K562 (cell line): ENCODE data around the gene ANKZF1. TPM values are rescaled to one million over a fixed set of nuclear protein-coding genes. Genes with fewer than 3 reads are reported as not detected.

Experiments
- CBFA2T2 ChIP-seq: fragments of 450-650 bp; conservative IDR thresholded peaks from 2 replicates; pipeline ENCODE4 v1.6.1; 2017; ENCODE audit warnings: mild to moderate bottlenecking
- CEBPB ChIP-seq: fragments of 450-650 bp; IDR thresholded peaks from 2 replicates; pipeline ENCODE4 v1.6.1; 2016; ENCODE audit warnings: missing genetic modification characterization, missing compliant biosample characterization
- FOXJ3 ChIP-seq: sonication (generic); formaldehyde crosslinking; IDR thresholded peaks from 2 replicates; pipeline ENCODE4 v1.4.0; 2020; ENCODE audit warnings: mild to moderate bottlenecking, missing genetic modification reagents
- MAZ ChIP-seq, 2 experiments: fragments of 450-650 bp in 1 of 2; sonication (generic) in 1 of 2; formaldehyde crosslinking; IDR thresholded peaks in 1 of 2; conservative IDR thresholded peaks in 1 of 2; 2 replicates each; pipeline versions ENCODE4 v1.4.0 to v1.5.0; 2020; ENCODE audit warnings: mild to moderate bottlenecking in 1 of 2, missing genetic modification reagents in 1 of 2
- POLR2H ChIP-seq: IDR thresholded peaks from 2 replicates; pipeline ENCODE4 v1.6.1; 2016; ENCODE audit warnings: missing genetic modification characterization, low read depth, mild to moderate bottlenecking, control low read depth, missing compliant biosample characterization, moderate library complexity
- RBBP5 ChIP-seq: fragments of 200-600 bp; sonication (generic); IDR thresholded peaks from 2 replicates; pipeline ENCODE4 v1.6.1; 2012; ENCODE audit warnings: borderline replicate concordance, mild to moderate bottlenecking, low read length, control low read depth, inconsistent platforms; ENCODE audit not compliant: insufficient read depth, poor library complexity, severe bottlenecking
- SNIP1 ChIP-seq: fragments of 450-650 bp; IDR thresholded peaks from 2 replicates; pipeline ENCODE4 v1.7.1; 2017; ENCODE audit warnings: low read depth, mild to moderate bottlenecking
- TBL1XR1 ChIP-seq, 2 experiments: IDR thresholded peaks; 2 replicates each; pipeline ENCODE4 v1.6.1; 2012; ENCODE audit warnings: improper control_type of control experiment in 2 of 2, low read length in 2 of 2, mild to moderate bottlenecking in 1 of 2
- ZFP1 ChIP-seq: fragments of 450-650 bp; formaldehyde crosslinking; IDR thresholded peaks from 2 replicates; pipeline ENCODE4 v1.4.0; 2020; ENCODE audit warnings: mild to moderate bottlenecking, mixed read lengths
- ZNF408 ChIP-seq: fragments of 250-450 bp; sonication (Bioruptor Pico); IDR thresholded peaks from 2 replicates; pipeline ENCODE4 v1.4.0; 2020; ENCODE audit warnings: low read depth, mild to moderate bottlenecking, moderate library complexity
- ZNF830 ChIP-seq: fragments of 250-450 bp; sonication (Bioruptor Pico); IDR thresholded peaks from 2 replicates; pipeline ENCODE4 v1.5.0; 2021; ENCODE audit warnings: mild to moderate bottlenecking
- polyA plus RNA-seq, 8 experiments: library from polyadenylated mRNA; depleted of rRNA in 4 of 8; stranded (reverse) in 5 of 8; unstranded in 3 of 8; fragments of >200 nt; fragmentation: Nextera tagmentation in 2 of 8; fragmentation: Illumina TruSeq in 1 of 8; extraction: Ambion mirVana in 2 of 8; extraction: Trizol in 1 of 8; gene quantifications; 2 replicates each; pipeline versions ENCODE4 v1.2.1 to v1.2.3, GENCODE V29; 2011 to 2014; ENCODE audit warnings: inconsistent platforms in 1 of 8, missing spikeins in 1 of 8
- total RNA-seq, 7 experiments: library from RNA; depleted of rRNA in 6 of 7; stranded (reverse); fragments of >200 nt in 6 of 7; fragmentation: Illumina TruSeq in 2 of 7; extraction: Trizol in 2 of 7; gene quantifications; 2 replicates each; pipeline versions ENCODE4 v1.2.1 to v1.2.3, GENCODE V29; 2011 to 2021; ENCODE audit warnings: low replicate concordance in 1 of 7
- TF ChIP-seq, protein P1 (sequence below): sonication (generic); formaldehyde crosslinking; IDR thresholded peaks from 2 replicates; pipeline ENCODE4 v1.8.0; 2022; ENCODE audit warnings: mild to moderate bottlenecking, missing genetic modification reagents, borderline replicate concordance
- TF ChIP-seq, protein P2 (sequence below): sonication (generic); formaldehyde crosslinking; IDR thresholded peaks from 2 replicates; pipeline ENCODE4 v1.8.1; 2022; ENCODE audit warnings: missing genetic modification reagents
- TF ChIP-seq, protein P3 (sequence below), 2 experiments: IDR thresholded peaks in 1 of 2; conservative IDR thresholded peaks in 1 of 2; 2 replicates each; pipeline ENCODE4 v1.6.1; 2016; ENCODE audit warnings: low read depth in 2 of 2, mild to moderate bottlenecking in 1 of 2, missing compliant biosample characterization in 1 of 2, missing genetic modification characterization in 1 of 2, moderate library complexity in 1 of 2
- TF ChIP-seq, protein P4 (sequence below): fragments of 250-450 bp; sonication (Bioruptor Pico); IDR thresholded peaks from 2 replicates; pipeline ENCODE4 v1.4.0; 2020; ENCODE audit warnings: mild to moderate bottlenecking
- TF ChIP-seq, protein P5 (sequence below), 2 experiments: fragments of 450-650 bp; IDR thresholded peaks; 2 replicates each; pipeline ENCODE4 v1.6.1; 2016

Gene ANKZF1
- total and polyA plus RNA-seq, 9 of the 15 experiments (the other 6 are each of a cell fraction or from before 2014, with no cell fraction given): 3.1 to 60.6 (median 31.0) TPM

DNA sequence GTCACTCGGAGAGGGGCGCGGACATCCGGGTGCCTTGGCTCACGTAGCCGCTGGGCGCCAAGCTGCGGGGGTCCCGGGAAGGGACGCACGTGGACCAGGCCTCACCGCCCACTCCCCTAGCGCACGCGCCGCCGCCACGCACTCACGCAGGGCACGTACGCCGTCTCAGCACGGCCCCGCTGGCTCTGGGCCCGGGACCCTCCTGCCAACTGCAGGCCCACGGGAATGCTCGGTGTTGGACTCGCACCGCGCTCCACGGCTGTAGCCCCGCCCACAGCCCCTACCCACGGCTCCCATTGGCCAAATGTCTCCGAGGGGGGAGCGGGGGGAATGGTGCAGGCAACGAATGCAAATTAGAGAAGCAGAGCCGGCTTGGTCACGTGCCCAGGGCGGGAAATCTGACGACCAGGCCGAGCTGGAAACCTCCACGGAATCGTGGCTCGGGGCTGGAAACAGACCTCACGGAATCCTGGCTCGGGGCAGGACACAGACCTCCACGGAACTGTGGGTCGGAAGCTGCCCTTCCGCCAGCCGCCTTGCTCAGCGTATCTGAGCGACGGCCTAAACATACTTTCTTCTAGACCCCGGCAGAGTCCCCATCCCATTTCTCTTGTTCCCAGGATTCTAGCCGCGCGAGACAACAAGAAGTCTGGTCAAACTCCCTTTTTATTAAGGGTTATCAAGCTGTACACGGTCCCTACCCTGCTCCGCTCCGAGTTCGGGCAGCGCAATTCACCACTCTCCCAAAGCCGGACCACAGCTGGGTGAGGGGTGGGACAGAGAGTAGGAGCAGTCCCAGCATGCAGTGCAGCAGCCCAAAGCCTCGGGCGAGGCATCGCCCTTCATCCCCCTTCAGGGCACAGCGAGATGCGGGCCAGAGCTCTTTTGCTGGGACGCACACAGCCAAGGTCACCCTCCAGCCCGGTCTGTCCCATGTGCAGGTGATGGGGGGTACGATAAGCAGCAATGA lies 10.6 kb upstream of the ANKZF1 start, which contains the start of gene ABCB6 (continued):
- TF ChIP-seq RBBP5 (peak; percentile 69), FOXJ3 (no peak), MAZ (CRISPR knock-in tag; conservative IDR thresholded peaks at IDR 0.05 in 1 of 2, IDR thresholded peaks at IDR 0.05 in 1 of 2) (peak; percentile 61 to 81; a peak in 3 of 4 replicates), ZNF408 (CRISPR knock-in tag) (no peak), POLR2H (tag) (no peak), ZFP1 (no peak), SNIP1 (no peak), CEBPB (tag) (no peak), CBFA2T2 (peak; percentile 76), ZNF830 (no peak), TBL1XR1 (IDR thresholded peaks at IDR 0.05; ENCODE audit: low read length in 2 of 2) (no peak)
- TF ChIP-seq, protein P1, sequence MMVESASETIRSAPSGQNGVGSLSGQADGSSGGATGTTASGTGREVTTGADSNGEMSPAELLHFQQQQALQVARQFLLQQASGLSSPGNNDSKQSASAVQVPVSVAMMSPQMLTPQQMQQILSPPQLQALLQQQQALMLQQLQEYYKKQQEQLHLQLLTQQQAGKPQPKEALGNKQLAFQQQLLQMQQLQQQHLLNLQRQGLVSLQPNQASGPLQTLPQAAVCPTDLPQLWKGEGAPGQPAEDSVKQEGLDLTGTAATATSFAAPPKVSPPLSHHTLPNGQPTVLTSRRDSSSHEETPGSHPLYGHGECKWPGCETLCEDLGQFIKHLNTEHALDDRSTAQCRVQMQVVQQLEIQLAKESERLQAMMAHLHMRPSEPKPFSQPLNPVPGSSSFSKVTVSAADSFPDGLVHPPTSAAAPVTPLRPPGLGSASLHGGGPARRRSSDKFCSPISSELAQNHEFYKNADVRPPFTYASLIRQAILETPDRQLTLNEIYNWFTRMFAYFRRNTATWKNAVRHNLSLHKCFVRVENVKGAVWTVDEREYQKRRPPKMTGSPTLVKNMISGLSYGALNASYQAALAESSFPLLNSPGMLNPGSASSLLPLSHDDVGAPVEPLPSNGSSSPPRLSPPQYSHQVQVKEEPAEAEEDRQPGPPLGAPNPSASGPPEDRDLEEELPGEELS (CRISPR knock-in tag): 0 out of 2 replicates have a peak, but pooled peaks have one; percentile 37
- TF ChIP-seq, protein P2, sequence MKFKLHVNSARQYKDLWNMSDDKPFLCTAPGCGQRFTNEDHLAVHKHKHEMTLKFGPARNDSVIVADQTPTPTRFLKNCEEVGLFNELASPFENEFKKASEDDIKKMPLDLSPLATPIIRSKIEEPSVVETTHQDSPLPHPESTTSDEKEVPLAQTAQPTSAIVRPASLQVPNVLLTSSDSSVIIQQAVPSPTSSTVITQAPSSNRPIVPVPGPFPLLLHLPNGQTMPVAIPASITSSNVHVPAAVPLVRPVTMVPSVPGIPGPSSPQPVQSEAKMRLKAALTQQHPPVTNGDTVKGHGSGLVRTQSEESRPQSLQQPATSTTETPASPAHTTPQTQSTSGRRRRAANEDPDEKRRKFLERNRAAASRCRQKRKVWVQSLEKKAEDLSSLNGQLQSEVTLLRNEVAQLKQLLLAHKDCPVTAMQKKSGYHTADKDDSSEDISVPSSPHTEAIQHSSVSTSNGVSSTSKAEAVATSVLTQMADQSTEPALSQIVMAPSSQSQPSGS (CRISPR knock-in tag): no peak
- TF ChIP-seq, protein P3, sequence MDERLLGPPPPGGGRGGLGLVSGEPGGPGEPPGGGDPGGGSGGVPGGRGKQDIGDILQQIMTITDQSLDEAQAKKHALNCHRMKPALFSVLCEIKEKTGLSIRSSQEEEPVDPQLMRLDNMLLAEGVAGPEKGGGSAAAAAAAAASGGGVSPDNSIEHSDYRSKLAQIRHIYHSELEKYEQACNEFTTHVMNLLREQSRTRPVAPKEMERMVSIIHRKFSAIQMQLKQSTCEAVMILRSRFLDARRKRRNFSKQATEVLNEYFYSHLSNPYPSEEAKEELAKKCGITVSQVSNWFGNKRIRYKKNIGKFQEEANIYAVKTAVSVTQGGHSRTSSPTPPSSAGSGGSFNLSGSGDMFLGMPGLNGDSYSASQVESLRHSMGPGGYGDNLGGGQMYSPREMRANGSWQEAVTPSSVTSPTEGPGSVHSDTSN (CRISPR knock-in tag; IDR thresholded peaks at IDR 0.05; ENCODE audit: low read depth): no peak
- TF ChIP-seq, protein P3 (tag; conservative IDR thresholded peaks at IDR 0.05; ENCODE audit: low read depth): no peak
- TF ChIP-seq, protein P4, sequence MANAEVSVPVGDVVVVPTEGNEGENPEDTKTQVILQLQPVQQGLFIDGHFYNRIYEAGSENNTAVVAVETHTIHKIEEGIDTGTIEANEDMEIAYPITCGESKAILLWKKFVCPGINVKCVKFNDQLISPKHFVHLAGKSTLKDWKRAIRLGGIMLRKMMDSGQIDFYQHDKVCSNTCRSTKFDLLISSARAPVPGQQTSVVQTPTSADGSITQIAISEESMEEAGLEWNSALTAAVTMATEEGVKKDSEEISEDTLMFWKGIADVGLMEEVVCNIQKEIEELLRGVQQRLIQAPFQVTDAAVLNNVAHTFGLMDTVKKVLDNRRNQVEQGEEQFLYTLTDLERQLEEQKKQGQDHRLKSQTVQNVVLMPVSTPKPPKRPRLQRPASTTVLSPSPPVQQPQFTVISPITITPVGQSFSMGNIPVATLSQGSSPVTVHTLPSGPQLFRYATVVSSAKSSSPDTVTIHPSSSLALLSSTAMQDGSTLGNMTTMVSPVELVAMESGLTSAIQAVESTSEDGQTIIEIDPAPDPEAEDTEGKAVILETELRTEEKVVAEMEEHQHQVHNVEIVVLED (CRISPR knock-in tag): peak; percentile 74
- TF ChIP-seq, protein P5, sequence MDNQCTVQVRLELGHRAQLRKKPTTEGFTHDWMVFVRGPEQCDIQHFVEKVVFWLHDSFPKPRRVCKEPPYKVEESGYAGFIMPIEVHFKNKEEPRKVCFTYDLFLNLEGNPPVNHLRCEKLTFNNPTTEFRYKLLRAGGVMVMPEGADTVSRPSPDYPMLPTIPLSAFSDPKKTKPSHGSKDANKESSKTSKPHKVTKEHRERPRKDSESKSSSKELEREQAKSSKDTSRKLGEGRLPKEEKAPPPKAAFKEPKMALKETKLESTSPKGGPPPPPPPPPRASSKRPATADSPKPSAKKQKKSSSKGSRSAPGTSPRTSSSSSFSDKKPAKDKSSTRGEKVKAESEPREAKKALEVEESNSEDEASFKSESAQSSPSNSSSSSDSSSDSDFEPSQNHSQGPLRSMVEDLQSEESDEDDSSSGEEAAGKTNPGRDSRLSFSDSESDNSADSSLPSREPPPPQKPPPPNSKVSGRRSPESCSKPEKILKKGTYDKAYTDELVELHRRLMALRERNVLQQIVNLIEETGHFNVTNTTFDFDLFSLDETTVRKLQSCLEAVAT (IDR thresholded peaks at IDR 0.05): no peak
